Mesendoderm (in vitro differentiated cells): ENCODE data around the gene FHAD1.

ENCODE experiments used
- DNase-seq: peaks from one replicate; pipeline ENCODE4 v3.0.0; 2013
- H2AK5ac ChIP-seq: 2 replicates; pipeline ENCODE4 v1.6.1; 2013; ENCODE audit warnings: low read length, inconsistent platforms
- H2BK120ac ChIP-seq: 2 replicates; pipeline ENCODE4 v1.6.1; 2013; ENCODE audit warnings: low read depth, mild to moderate bottlenecking, low read length, moderate library complexity, mixed read lengths
- H2BK15ac ChIP-seq: replicated peaks from 2 replicates; pipeline ENCODE4 v1.6.1; 2013; ENCODE audit warnings: low read depth, mild to moderate bottlenecking, moderate library complexity
- H2BK5ac ChIP-seq: 2 replicates; pipeline ENCODE4 v1.6.1; 2013; ENCODE audit warnings: low read length, inconsistent platforms
- H3K18ac ChIP-seq: 2 replicates; pipeline ENCODE4 v1.6.1; 2013; ENCODE audit warnings: mild to moderate bottlenecking, low read length, mixed read lengths
- H3K23ac ChIP-seq: one replicate; pipeline ENCODE4 v1.6.1; 2013; ENCODE audit warnings: low read length
- H3K27ac ChIP-seq: 2 replicates; pipeline ENCODE4 v1.5.1; 2013; ENCODE audit warnings: low read depth, mild to moderate bottlenecking, inconsistent platforms, low read length, moderate library complexity
- H3K27me3 ChIP-seq: 2 replicates; pipeline ENCODE4 v1.6.1; 2013; ENCODE audit warnings: low read length, control low read depth, mild to moderate bottlenecking, inconsistent platforms; ENCODE audit not compliant: insufficient read depth, poor library complexity
- H3K36me3 ChIP-seq: 2 replicates; pipeline ENCODE4 v1.6.1; 2013; ENCODE audit warnings: low read length, inconsistent platforms; ENCODE audit not compliant: control insufficient read depth, insufficient read depth
- H3K4ac ChIP-seq: one replicate; pipeline ENCODE4 v1.6.1; 2013; ENCODE audit warnings: low read depth, mild to moderate bottlenecking, low read length, moderate library complexity
- H3K4me1 ChIP-seq: 2 replicates; pipeline ENCODE4 v1.6.1; 2013; ENCODE audit warnings: low read depth, low read length, inconsistent platforms; ENCODE audit not compliant: control insufficient read depth
- H3K4me2 ChIP-seq: 2 replicates; pipeline ENCODE4 v1.6.1; 2013; ENCODE audit warnings: low read length
- H3K4me3 ChIP-seq: 2 replicates; pipeline ENCODE4 v1.5.1; 2013; ENCODE audit warnings: mild to moderate bottlenecking, low read length
- H3K56ac ChIP-seq: one replicate; pipeline ENCODE4 v1.6.1; 2013; ENCODE audit warnings: low read length
- H3K79me1 ChIP-seq: 2 replicates; pipeline ENCODE4 v1.6.1; 2013; ENCODE audit warnings: low read length, inconsistent platforms
- H3K79me2 ChIP-seq: 2 replicates; pipeline ENCODE4 v1.6.1; 2013; ENCODE audit warnings: mild to moderate bottlenecking, low read length; ENCODE audit not compliant: control insufficient read depth, insufficient read depth
- H3K9ac ChIP-seq: 2 replicates; pipeline ENCODE4 v1.6.1; 2013; ENCODE audit warnings: low read length, inconsistent platforms
- H4K5ac ChIP-seq: one replicate; pipeline ENCODE4 v1.6.1; 2013; ENCODE audit warnings: low read length
- H4K8ac ChIP-seq: one replicate; pipeline ENCODE4 v1.6.1; 2013; ENCODE audit warnings: low read depth, mild to moderate bottlenecking, control low read depth, low read length, moderate library complexity
- WGBS: extraction: QIAGEN DNeasy Blood & Tissue Kit; methylation state at CpG from one replicate; pipeline ENCODE4 v1.1.7; 2013; ENCODE audit warnings: low lambda C conversion rate, missing lambda C conversion rate; ENCODE audit not compliant: insufficient coverage; ENCODE audit errors: extremely low coverage; 5-methylcytosine and 5-hydroxymethylcytosine counted together

The FHAD1 gene

DNA sequence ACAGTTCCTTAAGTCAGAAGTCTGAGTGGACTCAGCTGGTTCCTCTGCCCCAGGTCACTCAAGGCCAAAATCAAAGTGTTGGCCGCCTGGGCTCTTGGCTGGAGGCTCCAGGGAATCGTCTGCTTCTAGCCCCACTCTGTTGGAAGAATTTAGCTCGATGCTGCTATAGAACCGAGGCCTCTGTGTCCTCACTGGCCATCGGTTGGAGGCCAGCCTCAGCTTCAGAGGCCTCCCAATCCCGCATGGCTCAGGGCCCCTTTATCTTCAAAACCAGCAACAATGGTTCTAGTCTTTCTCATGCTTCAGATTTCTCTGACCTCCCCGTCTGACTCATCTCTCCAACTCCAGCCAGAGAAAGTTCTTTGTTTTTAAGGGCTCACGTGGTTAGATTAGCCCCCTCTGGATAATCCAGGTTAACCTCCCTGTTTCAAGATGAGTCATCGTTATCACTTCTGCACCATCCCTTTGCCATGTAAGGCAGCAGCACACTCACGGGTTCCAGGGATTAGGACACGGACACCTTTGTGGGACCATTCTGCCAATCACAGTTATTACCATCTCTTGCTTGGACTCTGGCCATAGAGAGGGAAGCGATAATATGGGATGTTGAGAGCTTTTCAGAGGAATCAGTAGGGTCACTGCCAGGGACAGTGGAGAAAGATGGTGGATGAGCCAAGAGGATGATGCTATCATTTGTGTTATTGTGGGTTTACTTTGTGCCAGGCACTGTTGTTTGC is 13.6 kb downstream of the FHAD1 start:
- Histone ChIP-seq H3K23ac (no peak overlapping the region), H2BK15ac (no peak overlapping the region), H4K5ac (no peak overlapping the region), H3K56ac (no peak overlapping the region), H2AK5ac (no peak overlapping the region), H4K8ac (no peak overlapping the region), H3K18ac (no peak overlapping the region), H3K79me2 (no peaks in the 10 kb centered on the region), H3K4me1 (no peaks in the 10 kb centered on the region), H3K27me3 (no peaks in the 10 kb centered on the region), H3K27ac (no peak overlapping the region), H3K79me1 (no peaks in the 10 kb centered on the region), H3K4me3 (no peak overlapping the region), H3K4me2 (no peak overlapping the region), H3K9ac (no peak overlapping the region), H3K36me3 (no peaks in the 10 kb centered on the region), H2BK5ac (no peak overlapping the region), H3K4ac (no peak overlapping the region), H2BK120ac (no peak overlapping the region)
- peak; percentile 67 for DNase-seq
- no CpG with 5 or more reads among the region's 12 CpGs for WGBS

- H3K9ac ChIP-seq = no peak overlapping the region
- DNase-seq = no peak
- no CpG with 5 or more reads among the region's 20 CpGs for WGBS
- H3K23ac ChIP-seq = peak overlapping the region; percentile 24
- H3K36me3 ChIP-seq = no peaks in the 10 kb centered on the region
- H3K27me3 ChIP-seq = no peaks in the 10 kb centered on the region
- no peak overlapping the region for H2BK5ac ChIP-seq
- no peaks in the 10 kb centered on the region for H3K4me1 ChIP-seq
- no peak overlapping the region for H2BK15ac ChIP-seq
- no peak overlapping the region for H3K4me3 ChIP-seq
- no peak overlapping the region for H2BK120ac ChIP-seq
- no peak overlapping the region for H4K8ac ChIP-seq
- H3K79me2 ChIP-seq = no peaks in the 10 kb centered on the region
- no peak overlapping the region for H4K5ac ChIP-seq
- no peak overlapping the region for H3K4me2 ChIP-seq
- no peak overlapping the region for H2AK5ac ChIP-seq
- H3K79me1 ChIP-seq = no peaks in the 10 kb centered on the region
- no peak overlapping the region for H3K4ac ChIP-seq
- H3K56ac ChIP-seq = no peak overlapping the region
- H3K18ac ChIP-seq = no peak overlapping the region
- no peak overlapping the region for H3K27ac ChIP-seq
These were observed 14.4 kb downstream of the FHAD1 start for GRCh38 chr1:15261155-15262002.

DNA sequence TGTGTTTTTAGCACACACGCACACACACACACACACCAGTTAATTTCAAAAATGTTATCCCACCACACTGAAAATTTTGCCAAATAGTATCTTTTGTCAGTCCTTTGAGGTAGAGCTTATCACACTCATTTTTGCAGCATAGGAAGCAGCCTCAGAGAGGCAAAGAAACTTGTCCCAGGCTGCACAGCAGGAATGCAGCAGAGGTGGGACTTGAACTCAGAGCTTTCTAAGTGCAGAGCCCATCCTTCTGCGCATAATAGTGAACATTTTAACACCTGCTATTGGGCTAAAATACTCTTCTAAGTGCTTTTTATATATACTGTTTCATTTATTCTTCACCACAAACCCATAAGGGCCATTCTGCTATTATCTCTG is 15.0 kb downstream of the FHAD1 start:
- Histone ChIP-seq H4K8ac (no peak overlapping the region), H3K9ac (no peak overlapping the region), H3K27me3 (no peaks in the 10 kb centered on the region), H3K18ac (no peak overlapping the region), H3K36me3 (no peaks in the 10 kb centered on the region), H3K4me3 (no peak overlapping the region), H2BK5ac (no peak overlapping the region), H3K23ac (no peak overlapping the region), H3K4ac (no peak overlapping the region), H3K27ac (no peak overlapping the region), H3K79me1 (no peaks in the 10 kb centered on the region), H2BK120ac (no peak overlapping the region), H3K4me1 (no peaks in the 10 kb centered on the region), H3K56ac (no peak overlapping the region), H4K5ac (no peak overlapping the region), H2BK15ac (no peak overlapping the region), H3K79me2 (no peaks in the 10 kb centered on the region), H2AK5ac (no peak overlapping the region), H3K4me2 (no peak overlapping the region)
- no CpG with 5 or more reads among the region's 2 CpGs for WGBS
- no peak for DNase-seq

DNA sequence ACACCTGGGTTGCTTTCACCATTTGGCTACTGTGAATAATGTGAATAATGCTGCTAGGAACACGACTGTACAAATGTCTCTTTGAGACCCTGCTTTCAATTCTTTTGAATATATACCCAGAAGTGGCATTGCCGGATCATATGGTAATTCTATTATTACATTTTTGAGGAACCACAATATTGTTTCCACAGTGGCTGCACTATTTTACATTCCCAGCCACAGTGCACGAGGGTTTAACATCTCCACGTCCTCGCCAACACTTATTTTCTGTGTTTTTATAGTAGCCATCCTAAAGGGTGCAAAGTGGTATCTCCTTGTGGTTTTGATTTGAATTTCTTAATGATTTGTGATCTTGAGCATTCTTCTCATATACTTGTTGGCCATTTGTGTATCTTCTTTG is 15.7 kb downstream of the FHAD1 start:
- no CpG with 5 or more reads among the region's 5 CpGs for WGBS
- Histone ChIP-seq H4K5ac (no peak overlapping the region), H4K8ac (no peak overlapping the region), H3K4me1 (no peaks in the 10 kb centered on the region), H3K79me2 (no peaks in the 10 kb centered on the region), H3K4me2 (no peak overlapping the region), H3K4ac (no peak overlapping the region), H3K36me3 (no peaks in the 10 kb centered on the region), H2BK15ac (no peak overlapping the region), H3K23ac (no peak overlapping the region), H2BK5ac (no peak overlapping the region), H3K27me3 (no peaks in the 10 kb centered on the region), H2BK120ac (no peak overlapping the region), H3K56ac (no peak overlapping the region), H2AK5ac (no peak overlapping the region), H3K9ac (no peak overlapping the region), H3K79me1 (no peaks in the 10 kb centered on the region), H3K18ac (no peak overlapping the region), H3K4me3 (no peak overlapping the region), H3K27ac (no peak overlapping the region)
- no peak for DNase-seq

DNA sequence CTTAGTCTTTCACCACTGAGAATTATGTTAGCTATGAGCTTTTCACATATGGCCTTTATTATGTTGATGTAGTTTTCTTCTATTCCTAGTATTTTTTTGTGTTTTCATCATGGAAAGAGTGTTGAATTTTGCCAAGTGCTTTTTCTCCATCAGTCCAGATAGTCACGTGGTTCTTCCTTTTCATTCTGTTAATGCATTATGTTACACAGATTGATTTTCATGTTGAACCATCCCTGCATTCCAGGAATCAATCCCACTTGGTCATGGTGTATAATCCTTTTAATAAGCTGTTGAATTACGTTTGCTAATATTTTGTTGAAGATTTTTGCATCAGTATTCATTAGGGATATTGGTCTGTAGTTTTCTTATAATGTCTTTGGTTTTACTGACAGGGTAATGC is 17.7 kb downstream of the FHAD1 start:
- WGBS = no CpG with 5 or more reads among the region's 2 CpGs
- Histone ChIP-seq H3K9ac (no peak overlapping the region), H3K27ac (no peak overlapping the region)

More for the DNA sequence above, 17.7 kb downstream of the FHAD1 start:
- no peaks in the 10 kb centered on the region for H3K79me1 ChIP-seq
- H3K23ac ChIP-seq = no peak overlapping the region
- no peak overlapping the region for H3K4ac ChIP-seq
- no peaks in the 10 kb centered on the region for H3K36me3 ChIP-seq
- H3K27me3 ChIP-seq = no peaks in the 10 kb centered on the region
- H3K56ac ChIP-seq = no peak overlapping the region
- no peak overlapping the region for H2BK5ac ChIP-seq
- no peak overlapping the region for H3K4me3 ChIP-seq
- no peak overlapping the region for H4K5ac ChIP-seq
- no peak overlapping the region for H2BK15ac ChIP-seq
- DNase-seq = no peak
- no peak overlapping the region for H2BK120ac ChIP-seq
- H4K8ac ChIP-seq = no peak overlapping the region
- no peak overlapping the region for H2AK5ac ChIP-seq
- H3K4me1 ChIP-seq = no peaks in the 10 kb centered on the region
- no peaks in the 10 kb centered on the region for H3K79me2 ChIP-seq
- no peak overlapping the region for H3K4me2 ChIP-seq
- H3K18ac ChIP-seq = no peak overlapping the region
